ENCODE measurements around the gene CFDP1. TPM values are rescaled to one million over a fixed set of nuclear protein-coding genes. Genes with fewer than 3 reads are reported as not detected.

CFDP1 gene
- total and polyA plus RNA-seq, 2 experiments from 2014 or later, result 103 to 114 TPM

GRCh38 chr16:75402821-75403475 is 30.4 kb downstream of the CFDP1 start:
- peak overlapping the region; percentile 84 for H3K27ac ChIP-seq
- no peak overlapping the region for H3K4me3 ChIP-seq
- DNase-seq (ENCODE audit: low read depth in 1 of 2, low spot score in 1 of 2), result peak; percentile 40 to 69
- H3K27me3 ChIP-seq, result no peaks in the 10 kb centered on the region
- peaks cover 10% of the 10 kb centered on the region for H3K36me3 ChIP-seq
- peak; percentile 61 for TF ChIP-seq CTCF (IDR thresholded peaks at IDR 0.05; ENCODE audit: low read depth, low read length)
- H3K9me3 ChIP-seq (ENCODE audit: low read depth), result no peaks in the 10 kb centered on the region
- H3K4me1 ChIP-seq (ENCODE audit: low read depth), result peaks cover 13% of the 10 kb centered on the region

- no peak for TF ChIP-seq CTCF (IDR thresholded peaks at IDR 0.05; ENCODE audit: low read depth, low read length)
- peak overlapping the region; percentile 84 for H3K27ac ChIP-seq
- H3K4me1 ChIP-seq (ENCODE audit: low read depth), result peaks cover 13% of the 10 kb centered on the region
- no peak overlapping the region for H3K4me3 ChIP-seq
- peaks cover 10% of the 10 kb centered on the region for H3K36me3 ChIP-seq
- H3K9me3 ChIP-seq (ENCODE audit: low read depth), result no peaks in the 10 kb centered on the region
- no peaks in the 10 kb centered on the region for H3K27me3 ChIP-seq
- DNase-seq (ENCODE audit: low read depth in 1 of 2, low spot score in 1 of 2), result peak; percentile 58 to 64
Measured at GRCh38 chr16:75402159-75402820, 31.0 kb downstream of the CFDP1 start.

- TF ChIP-seq CTCF (IDR thresholded peaks at IDR 0.05; ENCODE audit: low read depth, low read length), result no peak
- no peak overlapping the region for H3K4me3 ChIP-seq
- peak overlapping the region; percentile 84 for H3K27ac ChIP-seq
- DNase-seq (ENCODE audit: low read depth in 1 of 2, low spot score in 1 of 2), result no peak
- no peaks in the 10 kb centered on the region for H3K9me3 ChIP-seq (ENCODE audit: low read depth)
- peaks cover 13% of the 10 kb centered on the region for H3K4me1 ChIP-seq (ENCODE audit: low read depth)
- H3K27me3 ChIP-seq, result no peaks in the 10 kb centered on the region
- peaks cover 4% of the 10 kb centered on the region for H3K36me3 ChIP-seq
Measured at GRCh38 chr16:75401691-75402090, 31.6 kb downstream of the CFDP1 start.

GRCh38 chr16:75398333-75398732 is 35.0 kb downstream of the CFDP1 start:
- Histone ChIP-seq H3K36me3 (peaks cover 3% of the 10 kb centered on the region), H3K27ac (no peak overlapping the region), H3K4me3 (no peak overlapping the region), H3K27me3 (no peaks in the 10 kb centered on the region), H3K9me3 (ENCODE audit: low read depth) (no peaks in the 10 kb centered on the region), H3K4me1 (ENCODE audit: low read depth) (peaks cover 18% of the 10 kb centered on the region)
- peak in 1 of 2 donors; percentile 17 for DNase-seq (ENCODE audit: low read depth in 1 of 2, low spot score in 1 of 2)
- no peak for TF ChIP-seq CTCF (IDR thresholded peaks at IDR 0.05; ENCODE audit: low read depth, low read length)

GRCh38 chr16:75394941-75395340 is 38.4 kb downstream of the CFDP1 start:
- H3K27ac ChIP-seq, result peak overlapping the region; percentile 29
- no peak for DNase-seq (ENCODE audit: low read depth in 1 of 2, low spot score in 1 of 2)
- peaks cover 28% of the 10 kb centered on the region for H3K4me1 ChIP-seq (ENCODE audit: low read depth)
- no peaks in the 10 kb centered on the region for H3K9me3 ChIP-seq (ENCODE audit: low read depth)
- no peaks in the 10 kb centered on the region for H3K27me3 ChIP-seq
- H3K4me3 ChIP-seq, result no peak overlapping the region
- peaks cover 3% of the 10 kb centered on the region for H3K36me3 ChIP-seq
- no peak for TF ChIP-seq CTCF (IDR thresholded peaks at IDR 0.05; ENCODE audit: low read depth, low read length)

Data from cardiac muscle cell (in vitro differentiated cells and primary cell).